ENCODE measurements around the gene FAM181A. TPM values are rescaled to one million over a fixed set of nuclear protein-coding genes. Genes with fewer than 3 reads are reported as not detected.
A peak's percentile ranks its signal among the peaks of the same experiment; 100 is the strongest.

The FAM181A gene
- total and polyA plus RNA-seq, 3 experiments from 2014 or later, result not detected

DNA sequence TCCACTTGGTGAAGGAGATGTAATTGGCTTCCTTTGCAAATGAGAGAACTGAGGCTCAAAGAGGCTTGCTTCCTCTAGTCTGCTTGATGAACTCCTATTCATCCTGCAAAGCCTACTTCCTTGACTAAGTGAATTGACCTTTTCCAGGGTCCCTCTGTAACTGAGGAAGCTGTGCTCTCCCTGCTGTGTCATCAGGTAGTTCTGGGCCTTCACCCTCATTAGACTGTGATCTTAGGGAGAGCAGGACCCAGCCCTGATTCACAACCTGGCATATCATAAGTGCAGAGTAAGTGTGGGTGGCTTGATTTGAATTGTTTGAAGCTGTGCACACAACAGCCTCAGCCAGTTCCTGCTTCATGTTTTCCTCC lies 32.9 kb downstream of the FAM181A start:
- Mint-ChIP-seq H3K27ac (peak overlapping the region; percentile 98 to 100 (median 99)), H3K4me3 (peak overlapping the region; percentile 65 to 88 (median 80)), H3K27me3 (no peaks in the 10 kb centered on the region), H3K4me1 (peaks cover 94 to 99% (median 99%) of the 10 kb centered on the region in 3 donors), H3K9me3 (no peaks in the 10 kb centered on the region), H3K36me3 (peaks cover 0 to 2% (median 0%) of the 10 kb centered on the region in 3 donors)
- POLR2A ChIA-PET, result interaction anchor here (0.8 to 2.7 kb wide), 6 partner anchors 11 to 121 kb away, joined by 3 to 16 read pairs (median 4); partner anchors contain the start of genes ASB2, DDX24 and IFI27L1
- H3K27me3 ChIP-seq (ENCODE audit: insufficient read depth, low read length, poor library complexity, severe bottlenecking), result no peaks in the 10 kb centered on the region
- no peaks in the 10 kb centered on the region for H3K36me3 ChIP-seq (ENCODE audit: insufficient read depth, low read length)
- H3K9me3 ChIP-seq (ENCODE audit: low read length), result no peaks in the 10 kb centered on the region
- CTCF ChIA-PET, result interaction anchor here (2.0 to 33.9 kb wide), 3 partner anchors 13 to 41 kb away, joined by 6 to 945 read pairs (median 177); partner anchors contain the start of gene ASB2
- DNase-seq, result no peak
- H3K4me3 ChIP-seq (ENCODE audit: low read length), result no peak overlapping the region
- peaks cover 97% of the 10 kb centered on the region for H3K4me1 ChIP-seq (ENCODE audit: insufficient read depth, low read length)
- peak overlapping the region; percentile 55 for H3K27ac ChIP-seq (ENCODE audit: low read depth, low read length)

DNA sequence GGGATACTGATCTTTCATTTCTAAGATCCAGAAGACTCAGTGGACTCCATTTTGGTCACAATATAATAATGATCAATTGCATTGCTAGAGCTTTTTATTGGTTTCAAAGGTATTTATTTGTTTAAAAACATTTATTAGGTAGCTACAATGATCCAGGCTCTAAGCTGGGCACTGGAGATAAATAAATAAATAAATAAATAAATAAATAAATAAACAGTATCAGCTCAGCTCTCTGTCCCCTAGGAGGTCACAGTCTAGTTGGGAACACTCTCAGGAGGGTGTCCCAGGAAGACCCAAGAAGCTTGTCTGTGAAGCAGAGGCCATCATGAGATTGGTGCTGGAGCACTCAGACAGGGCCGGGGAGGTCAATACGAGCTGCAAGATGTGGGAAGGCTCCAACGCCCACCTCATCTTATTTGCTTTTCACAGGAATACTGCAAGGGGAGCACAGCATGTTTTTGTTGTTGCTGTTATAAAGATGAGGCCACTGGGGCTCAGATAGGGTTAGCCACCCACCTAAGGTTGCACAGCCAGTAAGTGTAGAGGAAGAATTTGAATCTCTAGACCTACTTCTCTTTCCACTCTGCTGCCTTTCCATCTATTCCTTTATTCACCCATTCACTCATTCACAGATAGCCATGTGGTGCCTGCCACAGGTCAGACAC lies 33.8 kb downstream of the FAM181A start:
- peaks cover 92 to 99% (median 97%) of the 10 kb centered on the region in 3 donors for H3K4me1 Mint-ChIP-seq
- H3K9me3 Mint-ChIP-seq, result no peaks in the 10 kb centered on the region
- H3K27ac Mint-ChIP-seq, result peak overlapping the region; percentile 96 to 100 (median 99)
- ChIA-PET CTCF (interaction anchor here (2.0 to 33.9 kb wide), 3 partner anchors 13 to 41 kb away, joined by 6 to 945 read pairs (median 177); partner anchors contain the start of gene ASB2), POLR2A (interaction anchor here (0.8 to 2.7 kb wide), 5 partner anchors 10 to 120 kb away, joined by 3 to 16 read pairs (median 5); partner anchors contain the start of genes DDX24 and IFI27L1)
- Histone ChIP-seq H3K4me3 (ENCODE audit: low read length) (no peak overlapping the region), H3K27ac (ENCODE audit: low read depth, low read length) (peak overlapping the region; percentile 12), H3K36me3 (ENCODE audit: insufficient read depth, low read length) (no peaks in the 10 kb centered on the region), H3K27me3 (ENCODE audit: insufficient read depth, low read length, poor library complexity, severe bottlenecking) (no peaks in the 10 kb centered on the region), H3K9me3 (ENCODE audit: low read length) (no peaks in the 10 kb centered on the region), H3K4me1 (ENCODE audit: insufficient read depth, low read length) (peaks cover 90% of the 10 kb centered on the region)
- peak overlapping the region in 5 of 7 donors; percentile 72 to 80 (median 77) for H3K4me3 Mint-ChIP-seq
- H3K27me3 Mint-ChIP-seq, result no peaks in the 10 kb centered on the region
- no peak for DNase-seq
- H3K36me3 Mint-ChIP-seq, result peaks cover 0 to 2% (median 0%) of the 10 kb centered on the region in 3 donors

DNA sequence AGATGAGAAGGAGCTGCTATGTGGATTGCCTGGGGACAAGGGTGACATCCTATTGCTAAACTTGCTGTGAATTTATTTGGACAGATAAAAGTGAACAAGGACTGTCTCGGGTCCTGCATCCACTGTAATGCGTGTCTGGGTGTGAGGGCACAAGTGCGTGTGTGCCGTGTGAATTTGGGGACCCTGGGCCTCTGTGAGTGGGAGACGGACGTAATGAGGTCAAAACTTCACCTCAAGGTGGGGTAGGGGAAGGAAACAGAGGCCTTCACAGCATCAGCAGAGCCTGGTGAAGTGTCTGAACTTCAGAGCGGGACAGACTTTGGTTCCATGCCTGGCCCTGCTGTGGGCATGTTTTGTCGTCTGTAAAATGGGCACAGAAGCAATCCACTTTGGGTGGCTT lies 34.5 kb downstream of the FAM181A start:
- Mint-ChIP-seq H3K36me3 (peaks cover 0 to 2% (median 0%) of the 10 kb centered on the region in 3 donors), H3K4me1 (peaks cover 90 to 99% (median 98%) of the 10 kb centered on the region in 3 donors), H3K27me3 (no peaks in the 10 kb centered on the region), H3K9me3 (no peaks in the 10 kb centered on the region), H3K27ac (peak overlapping the region; percentile 95 to 99 (median 97)), H3K4me3 (peak overlapping the region; percentile 65 to 80 (median 74))
- peaks cover 83% of the 10 kb centered on the region for H3K4me1 ChIP-seq (ENCODE audit: insufficient read depth, low read length)
- no peaks in the 10 kb centered on the region for H3K9me3 ChIP-seq (ENCODE audit: low read length)
- peak in 1 of 5 donors; percentile 42 for DNase-seq
- CTCF ChIA-PET, result interaction anchor here (2.0 to 33.9 kb wide), 3 partner anchors 12 to 40 kb away, joined by 6 to 945 read pairs (median 177); partner anchors contain the start of gene ASB2
- no peaks in the 10 kb centered on the region for H3K27me3 ChIP-seq (ENCODE audit: insufficient read depth, low read length, poor library complexity, severe bottlenecking)
- peak overlapping the region; percentile 12 for H3K27ac ChIP-seq (ENCODE audit: low read depth, low read length)
- POLR2A ChIA-PET, result interaction anchor here (1.7 to 2.1 kb wide), 2 partner anchors 10 to 22 kb away, joined by 5 to 21 read pairs; no protein-coding TSS in a partner anchor
- H3K36me3 ChIP-seq (ENCODE audit: insufficient read depth, low read length), result no peaks in the 10 kb centered on the region
- H3K4me3 ChIP-seq (ENCODE audit: low read length), result no peak overlapping the region

GRCh38 chr14:93962701-93963601 lies 35.8 kb downstream of the FAM181A start:
- H3K27me3 Mint-ChIP-seq, result no peaks in the 10 kb centered on the region
- Histone ChIP-seq H3K4me3 (ENCODE audit: low read length) (peak overlapping the region; percentile 15), H3K27ac (ENCODE audit: low read depth, low read length) (peak overlapping the region; percentile 71), H3K36me3 (ENCODE audit: insufficient read depth, low read length) (no peaks in the 10 kb centered on the region), H3K27me3 (ENCODE audit: insufficient read depth, low read length, poor library complexity, severe bottlenecking) (no peaks in the 10 kb centered on the region), H3K4me1 (ENCODE audit: insufficient read depth, low read length) (peaks cover 70% of the 10 kb centered on the region), H3K9me3 (ENCODE audit: low read length) (no peaks in the 10 kb centered on the region)
- no peaks in the 10 kb centered on the region for H3K9me3 Mint-ChIP-seq
- peak overlapping the region; percentile 11 to 90 (median 82) for H3K4me3 Mint-ChIP-seq
- ChIA-PET CTCF (interaction anchor here (0.7 to 33.9 kb wide), 9 partner anchors 8 to 218 kb away, joined by 3 to 945 read pairs (median 5); partner anchors contain the start of gene ASB2), POLR2A (interaction anchor here (0.8 to 2.6 kb wide), 6 partner anchors 8 to 23 kb away, joined by 3 to 21 read pairs (median 10); partner anchors contain the start of gene ASB2)
- peak overlapping the region; percentile 97 to 100 (median 99) for H3K27ac Mint-ChIP-seq
- DNase-seq, result peak in 4 of 5 donors; percentile 43 to 81 (median 62)
- H3K36me3 Mint-ChIP-seq, result peaks cover 0 to 2% (median 0%) of the 10 kb centered on the region in 3 donors
- peaks cover 80 to 99% (median 88%) of the 10 kb centered on the region in 3 donors for H3K4me1 Mint-ChIP-seq

- H3K27ac Mint-ChIP-seq, result peak overlapping the region; percentile 97 to 100 (median 99)
- H3K36me3 Mint-ChIP-seq, result peaks cover 0 to 2% (median 0%) of the 10 kb centered on the region in 3 donors
- no peaks in the 10 kb centered on the region for H3K27me3 ChIP-seq (ENCODE audit: insufficient read depth, low read length, poor library complexity, severe bottlenecking)
- peaks cover 62% of the 10 kb centered on the region for H3K4me1 ChIP-seq (ENCODE audit: insufficient read depth, low read length)
- peaks cover 73 to 99% (median 81%) of the 10 kb centered on the region in 3 donors for H3K4me1 Mint-ChIP-seq
- no peaks in the 10 kb centered on the region for H3K36me3 ChIP-seq (ENCODE audit: insufficient read depth, low read length)
- no peaks in the 10 kb centered on the region for H3K9me3 Mint-ChIP-seq
- H3K4me3 Mint-ChIP-seq, result peak overlapping the region; percentile 11 to 90 (median 82)
- H3K27me3 Mint-ChIP-seq, result no peaks in the 10 kb centered on the region
- H3K4me3 ChIP-seq (ENCODE audit: low read length), result no peak overlapping the region
- CTCF ChIA-PET, result interaction anchor here (1.0 to 33.9 kb wide), 6 partner anchors 9 to 217 kb away, joined by 3 to 945 read pairs (median 7); partner anchors contain the start of gene ASB2
- no peaks in the 10 kb centered on the region for H3K9me3 ChIP-seq (ENCODE audit: low read length)
- H3K27ac ChIP-seq (ENCODE audit: low read depth, low read length), result no peak overlapping the region
- POLR2A ChIA-PET, result interaction anchor here (0.8 to 2.6 kb wide), 6 partner anchors 8 to 23 kb away, joined by 3 to 21 read pairs (median 10); partner anchors contain the start of gene ASB2
- no peak for DNase-seq
Observed at GRCh38 chr14:93963692-93964091, 36.5 kb downstream of the FAM181A start.

DNA sequence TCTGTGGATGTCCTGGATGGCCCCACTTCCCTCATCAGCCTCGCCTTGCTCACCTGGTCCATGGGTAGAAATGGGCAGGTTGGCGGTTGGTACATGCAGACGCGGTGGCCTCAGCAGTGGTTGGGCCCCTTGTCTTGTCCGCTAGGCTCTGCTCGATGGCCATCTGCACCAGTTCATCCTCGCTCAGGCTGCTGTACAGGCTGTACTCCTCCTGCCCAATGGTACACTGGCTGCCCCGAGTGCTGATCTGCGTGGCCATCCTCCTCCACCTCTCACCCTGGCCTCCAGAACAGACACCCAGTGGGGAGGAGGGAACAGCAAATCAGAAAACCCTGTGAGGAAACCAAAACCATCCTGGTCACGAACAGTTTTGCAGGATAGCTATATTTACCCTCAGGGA lies 37.1 kb downstream of the FAM181A start:
- CTCF ChIA-PET, result interaction anchor here (0.7 to 33.9 kb wide), 4 partner anchors 9 to 216 kb away, joined by 3 to 945 read pairs (median 90); partner anchors contain the start of gene ASB2
- Mint-ChIP-seq H3K36me3 (peaks cover 0 to 2% (median 0%) of the 10 kb centered on the region in 3 donors), H3K4me1 (peaks cover 70 to 98% (median 78%) of the 10 kb centered on the region in 3 donors)

GRCh38 chr14:93964820-93965286 lies 37.7 kb downstream of the FAM181A start:
- peaks cover 0 to 2% (median 0%) of the 10 kb centered on the region in 3 donors for H3K36me3 Mint-ChIP-seq
- Histone ChIP-seq H3K36me3 (ENCODE audit: insufficient read depth, low read length) (no peaks in the 10 kb centered on the region), H3K4me1 (ENCODE audit: insufficient read depth, low read length) (peaks cover 51% of the 10 kb centered on the region), H3K27ac (ENCODE audit: low read depth, low read length) (no peak overlapping the region), H3K4me3 (ENCODE audit: low read length) (no peak overlapping the region), H3K27me3 (ENCODE audit: insufficient read depth, low read length, poor library complexity, severe bottlenecking) (no peaks in the 10 kb centered on the region), H3K9me3 (ENCODE audit: low read length) (no peaks in the 10 kb centered on the region)
- no peaks in the 10 kb centered on the region for H3K9me3 Mint-ChIP-seq
- CTCF ChIA-PET, result interaction anchor here (1.0 to 33.9 kb wide), 5 partner anchors 9 to 72 kb away, joined by 3 to 945 read pairs (median 4); partner anchors contain the start of gene ASB2
- POLR2A ChIA-PET, result interaction anchor here (2.6 kb wide), 1 partner anchor 25 kb away, joined by 17 read pairs; no protein-coding TSS in a partner anchor
- DNase-seq, result no peak
- H3K27ac Mint-ChIP-seq, result peak overlapping the region; percentile 71 to 99 (median 89)
- H3K27me3 Mint-ChIP-seq, result no peaks in the 10 kb centered on the region
- H3K4me1 Mint-ChIP-seq, result peaks cover 65 to 93% (median 72%) of the 10 kb centered on the region in 3 donors
- H3K4me3 Mint-ChIP-seq, result peak overlapping the region in 3 of 7 donors; percentile 11 to 55 (median 22)

More for the DNA sequence above, 37.1 kb downstream of the FAM181A start:
- DNase-seq, result no peak
- Mint-ChIP-seq H3K9me3 (no peaks in the 10 kb centered on the region), H3K27ac (peak overlapping the region in 7 of 8 donors; percentile 21 to 99 (median 88)), H3K27me3 (no peaks in the 10 kb centered on the region), H3K4me3 (peak overlapping the region in 1 of 7 donors; percentile 23)
- POLR2A ChIA-PET, result interaction anchor here (2.6 kb wide), 1 partner anchor 24 kb away, joined by 17 read pairs; no protein-coding TSS in a partner anchor
- Histone ChIP-seq H3K9me3 (ENCODE audit: low read length) (no peaks in the 10 kb centered on the region), H3K4me1 (ENCODE audit: insufficient read depth, low read length) (peaks cover 57% of the 10 kb centered on the region), H3K27ac (ENCODE audit: low read depth, low read length) (no peak overlapping the region), H3K36me3 (ENCODE audit: insufficient read depth, low read length) (no peaks in the 10 kb centered on the region), H3K4me3 (ENCODE audit: low read length) (no peak overlapping the region), H3K27me3 (ENCODE audit: insufficient read depth, low read length, poor library complexity, severe bottlenecking) (no peaks in the 10 kb centered on the region)
